HG02571 (cell line): ENCODE results near the gene DDN.

Experiments
- ATAC-seq: cut with Tn5 transposase; IDR thresholded peaks from one replicate; pipeline ENCODE4 v1.9.1; 2021; ENCODE audit warnings: mild to moderate bottlenecking, moderate library complexity; ENCODE audit not compliant: unreplicated experiment

DDN gene

GRCh38 chr12:49015196-49015595 is 16.0 kb upstream of the DDN start:
- ATAC-seq = no peak

- no peak for ATAC-seq
Measured at GRCh38 chr12:49014547-49014946, 15.4 kb upstream of the DDN start.

- no peak for ATAC-seq
Measured at GRCh38 chr12:49013428-49013827, 14.3 kb upstream of the DDN start.

GRCh38 chr12:49012739-49013138 is 13.6 kb upstream of the DDN start:
- ATAC-seq = no peak

DNA sequence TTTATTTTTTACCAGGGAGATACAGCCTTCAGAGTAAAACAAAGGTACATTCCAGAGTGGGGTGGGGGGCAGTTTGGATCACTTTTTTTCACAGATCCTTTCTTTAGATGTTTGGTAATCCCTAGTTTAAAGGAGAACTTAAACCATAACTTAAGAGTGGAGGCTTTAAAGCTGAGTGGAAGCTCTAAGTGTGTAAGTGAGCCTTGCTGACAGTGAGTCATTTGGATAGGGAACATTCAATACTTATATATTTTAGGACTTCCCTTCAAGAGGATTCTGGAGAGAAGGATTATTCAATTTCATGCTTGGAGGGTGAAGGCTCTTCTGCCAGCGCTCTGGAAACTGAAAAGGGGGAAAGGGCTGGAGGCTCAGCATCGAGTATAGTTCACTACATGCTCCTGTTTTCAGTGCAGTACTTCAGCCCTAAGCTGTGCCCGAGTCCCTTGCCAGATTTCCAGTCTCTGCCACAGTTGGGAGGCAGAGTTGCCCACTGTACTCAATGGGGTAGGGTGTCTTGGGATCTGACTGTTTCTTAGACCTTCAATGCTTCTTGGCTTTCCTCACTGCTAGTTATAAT is 11.0 kb upstream of the DDN start:
- ATAC-seq = no peak

DNA sequence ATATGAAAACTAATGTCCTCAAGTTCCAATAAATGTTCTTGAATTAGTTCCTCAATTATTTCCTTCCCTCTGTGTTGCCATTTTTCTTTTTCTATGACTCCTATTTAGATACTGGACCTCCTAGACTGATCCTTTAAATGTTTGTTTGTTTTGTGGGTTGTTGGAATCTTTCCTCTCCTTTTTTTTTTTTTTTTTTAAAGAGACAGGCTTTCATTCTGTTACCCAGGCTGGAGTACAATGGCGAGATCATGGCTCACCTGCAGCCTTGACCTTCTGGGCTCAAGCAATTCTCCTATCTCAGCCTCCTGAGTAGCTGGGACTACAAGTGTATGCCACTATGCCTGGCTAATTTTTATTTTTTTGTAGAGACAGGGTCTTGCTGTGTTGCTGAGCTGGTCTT is 9.8 kb upstream of the DDN start:
- ATAC-seq = no peak

DNA sequence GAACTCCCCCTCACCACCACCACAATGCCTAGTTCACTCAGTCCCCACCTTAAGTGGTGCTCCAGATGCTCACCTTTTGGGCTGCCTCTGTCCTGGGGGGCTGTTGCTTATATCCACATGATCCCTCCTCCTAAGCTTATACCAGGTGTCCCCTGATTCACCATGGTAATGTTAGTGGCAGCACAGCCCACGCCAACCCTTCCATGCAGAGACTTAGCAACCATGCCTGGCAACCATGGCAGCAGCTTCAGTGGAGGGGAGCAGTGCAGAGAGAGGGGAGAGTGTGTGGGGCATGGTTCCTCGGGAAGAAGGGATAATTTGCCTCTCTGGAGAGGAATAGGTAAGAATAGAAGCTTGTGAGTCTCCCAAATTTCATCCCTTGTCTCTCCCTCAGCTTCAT is 1.2 kb upstream of the DDN start:
- ATAC-seq = no peak

GRCh38 chr12:48998497-48999353 is 450 bp downstream of the DDN start:
- peak; percentile 10 for ATAC-seq

GRCh38 chr12:48997719-48998496 is 1.3 kb downstream of the DDN start:
- peak; percentile 39 for ATAC-seq

DNA sequence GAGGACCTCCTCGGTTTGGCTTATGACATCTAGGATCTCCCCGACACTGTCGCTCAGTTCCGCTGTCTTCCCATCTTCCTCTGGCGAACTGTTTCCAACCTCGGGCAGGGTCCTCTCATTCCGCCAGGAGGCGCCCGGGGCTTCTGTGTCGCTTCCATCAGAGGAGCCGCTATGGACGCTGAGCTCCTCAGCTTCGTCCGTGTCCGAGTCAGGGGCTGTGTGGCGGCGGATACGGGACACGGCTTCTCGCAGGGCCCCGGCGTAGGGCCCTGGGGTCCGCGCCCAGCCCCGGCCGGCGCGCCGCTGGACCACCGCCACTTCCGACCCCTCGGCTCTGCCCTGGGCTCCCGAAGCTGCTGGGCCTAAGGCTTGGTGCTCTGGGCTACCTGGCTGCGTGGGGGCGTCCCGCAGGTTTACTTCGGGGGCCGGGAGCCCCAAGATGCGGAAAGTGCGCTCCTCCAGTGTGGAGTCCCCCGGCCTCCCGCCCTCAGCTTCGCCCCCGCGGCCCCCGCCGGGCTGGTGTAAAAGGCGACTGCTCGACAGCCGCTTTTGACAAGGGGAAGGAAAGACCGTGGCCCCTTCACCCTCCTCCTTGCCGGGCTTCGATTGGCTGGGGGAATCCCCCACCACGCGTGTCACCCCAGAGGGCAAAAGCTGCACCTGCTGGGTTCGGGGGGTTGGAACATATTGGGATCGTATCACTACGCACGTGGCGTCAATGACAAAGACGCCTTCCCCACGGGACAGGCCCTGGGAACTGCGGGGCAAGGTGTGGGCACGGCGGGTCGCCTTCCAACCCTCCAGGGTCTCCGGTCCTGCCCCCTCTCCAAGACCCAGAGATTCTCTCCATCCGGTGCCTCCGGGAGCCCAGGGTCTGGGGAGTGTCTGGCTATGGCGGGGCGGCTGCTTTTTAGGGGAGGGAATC is 2.1 kb downstream of the DDN start:
- no peak for ATAC-seq

DNA sequence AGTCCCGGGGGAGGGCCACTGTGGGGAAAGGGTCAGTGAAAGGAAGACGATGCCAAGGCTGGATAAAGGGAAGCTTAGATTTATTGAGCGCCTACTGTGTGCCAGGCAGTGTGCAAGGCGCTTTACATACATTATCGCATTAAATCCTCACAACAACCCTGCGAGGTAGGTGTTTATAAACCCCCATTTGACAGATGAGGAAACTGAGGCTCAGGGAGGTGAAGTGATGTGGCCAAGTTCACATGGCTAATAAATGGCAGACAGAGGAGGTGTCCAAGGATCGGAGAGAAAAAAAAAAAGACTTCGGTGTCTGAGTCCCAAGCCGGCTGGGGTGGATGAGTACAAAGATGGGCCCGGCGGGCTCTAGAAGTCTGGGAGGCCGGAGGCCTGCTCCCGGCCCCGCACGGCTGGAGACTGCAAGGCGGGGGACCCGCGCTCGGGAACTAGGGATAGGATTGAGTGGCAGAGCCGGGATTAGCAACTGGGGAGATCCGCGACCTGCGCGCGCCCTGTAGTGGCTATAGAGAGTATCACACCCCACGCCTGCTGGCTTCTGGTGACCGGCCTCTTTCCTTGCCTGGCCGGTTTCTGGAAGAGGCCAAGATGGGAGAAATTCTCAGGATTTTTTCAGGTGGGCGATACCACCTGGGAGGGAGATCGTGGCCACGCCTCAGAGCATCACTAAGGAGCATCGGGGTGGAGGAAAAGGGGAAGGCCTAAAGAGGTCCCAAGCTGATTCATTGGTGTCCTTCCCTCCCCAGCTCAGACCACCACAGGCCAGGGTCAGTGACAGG is 3.9 kb downstream of the DDN start:
- no peak for ATAC-seq

DNA sequence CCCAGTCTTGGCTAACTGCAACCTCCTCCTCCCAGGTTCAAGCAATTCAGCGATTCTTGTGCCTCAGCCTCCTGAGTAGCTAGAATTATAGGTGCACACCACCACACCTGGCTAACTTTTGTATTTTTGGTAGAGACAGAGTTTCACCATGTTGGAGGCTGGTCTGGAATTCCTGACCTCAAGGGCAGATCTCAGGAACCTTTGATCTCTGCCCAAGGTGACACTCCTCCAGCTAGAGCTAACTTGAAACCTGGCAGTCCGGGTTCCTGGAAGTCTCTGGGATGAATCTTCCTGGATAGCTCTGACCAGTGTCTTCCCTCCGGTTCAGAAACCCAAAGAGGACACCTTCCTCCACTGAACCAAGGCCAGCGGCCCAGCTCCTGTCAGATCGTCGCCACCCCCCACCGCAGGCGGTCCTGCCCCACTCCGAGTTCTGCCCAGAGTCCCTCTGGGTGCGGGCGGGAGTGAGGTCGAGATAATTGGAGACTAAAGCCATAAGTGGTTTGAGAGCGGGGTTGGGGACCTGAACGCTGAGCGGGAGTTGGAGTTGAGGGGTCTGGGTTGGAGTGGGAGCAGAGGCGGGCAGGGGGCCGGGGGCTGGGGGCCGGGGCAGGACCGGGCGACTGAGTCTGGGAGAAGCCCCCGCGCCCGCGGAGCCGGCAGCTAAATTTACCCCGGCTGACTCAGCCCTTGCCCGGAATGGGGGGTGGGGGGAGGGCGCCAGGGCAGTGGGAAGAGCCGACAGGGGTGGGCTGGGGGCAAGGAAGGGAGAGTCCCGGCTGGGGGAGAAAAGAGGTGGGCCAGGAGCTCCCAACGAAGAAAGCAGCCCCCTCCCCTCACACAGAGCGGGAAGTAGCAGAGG is 4.7 kb downstream of the DDN start:
- no peak for ATAC-seq

- no peak for ATAC-seq
Measured at GRCh38 chr12:48993787-48994186, 5.4 kb downstream of the DDN start.

- ATAC-seq = no peak
Measured at GRCh38 chr12:48991247-48992050, 7.7 kb downstream of the DDN start.

GRCh38 chr12:48990552-48990951 is 8.6 kb downstream of the DDN start:
- no peak for ATAC-seq

DNA sequence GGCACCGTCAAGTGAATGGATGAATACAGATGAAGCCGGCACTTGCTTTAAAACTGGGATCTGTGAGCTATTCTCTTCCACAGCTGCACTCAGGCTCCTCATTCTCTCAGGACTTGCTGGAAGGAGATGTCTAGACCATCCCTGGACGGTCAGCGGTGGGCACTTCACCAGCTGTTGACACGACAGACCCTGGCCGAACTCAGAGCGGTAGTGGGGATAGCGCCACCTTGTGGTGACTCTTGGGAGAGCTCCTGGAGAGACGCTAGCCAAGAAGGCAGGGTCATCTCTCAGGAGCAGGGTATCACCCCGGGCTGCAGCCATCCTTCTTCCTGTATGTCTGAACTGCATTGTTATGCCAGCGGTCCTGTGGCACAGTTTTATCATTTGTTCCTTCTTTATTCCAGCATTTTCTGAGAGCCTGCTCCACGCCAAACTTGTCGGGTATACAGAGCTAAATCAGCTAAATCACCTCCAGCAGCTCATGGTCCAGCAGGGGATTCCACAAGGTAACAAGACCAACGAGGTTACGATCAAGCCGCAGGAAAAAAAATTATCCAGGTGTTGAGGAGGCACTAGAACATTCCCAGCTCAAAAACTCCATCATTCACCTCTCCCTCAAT is 11.0 kb downstream of the DDN start:
- ATAC-seq = no peak

- ATAC-seq = no peak
Measured at GRCh38 chr12:48986720-48987291, 12.4 kb downstream of the DDN start.
